Right atrium auricular region (tissue), 2 donors: ENCODE data around the gene NR3C2. TPM values are rescaled to one million over a fixed set of nuclear protein-coding genes. Genes with fewer than 3 reads are reported as not detected.

Source experiments
- DNase-seq: peaks from one replicate; pipeline ENCODE4 v3.0.0-alpha.2; 2019; ENCODE audit warnings: low spot score
- H3K27ac ChIP-seq, 2 donors: fragments of 200-600 bp; sonication (generic); 1 replicate in 1 of 2; 2 replicates in 1 of 2; pipeline ENCODE4 v1.5.1; 2016 to 2019
- H3K27me3 ChIP-seq, 2 donors: fragments of 200-600 bp; sonication (generic); one replicate each; pipeline versions ENCODE4 v1.5.1 to v1.6.0; 2017 to 2019
- H3K36me3 ChIP-seq: fragments of 200-600 bp; sonication (generic); one replicate; pipeline ENCODE4 v1.5.1; 2016
- H3K4me1 ChIP-seq, 2 donors: fragments of 200-600 bp; sonication (generic); one replicate each; pipeline versions ENCODE4 v1.5.1 to v1.6.0; 2017 to 2019
- H3K4me3 ChIP-seq, 2 donors: fragments of 200-600 bp; sonication (generic); 1 replicate in 1 of 2; 2 replicates in 1 of 2; pipeline ENCODE4 v1.5.1; 2017 to 2019; ENCODE audit warnings: mild to moderate bottlenecking in 1 of 2, moderate library complexity in 1 of 2
- H3K9me3 ChIP-seq, 2 donors: fragments of 200-600 bp; sonication (generic); one replicate each; pipeline ENCODE4 v1.5.1; 2019
- CTCF ChIP-seq, 2 donors: fragments of 200-600 bp; sonication (generic); IDR thresholded peaks; one replicate each; pipeline ENCODE4 v1.5.1; 2019; ENCODE audit warnings: antibody characterized with exemption in 2 of 2
- total RNA-seq, 2 donors: library from RNA; depleted of rRNA; stranded (reverse); fragments of >200 nt; gene quantifications; one replicate each; pipeline ENCODE4 v1.1.0, GENCODE V29; 2016

NR3C2 gene
- total RNA-seq, 2 donors from 2014 or later: 15.7 to 39.9 TPM

GRCh38 chr4:148296498-148296897, 145.7 kb downstream of the NR3C2 start:
- DNase-seq: no peak
- Histone ChIP-seq H3K27ac (no peak overlapping the region), H3K27me3 (no peaks in the 10 kb centered on the region), H3K4me1 (no peaks in the 10 kb centered on the region), H3K4me3 (no peak overlapping the region), H3K9me3 (no peaks in the 10 kb centered on the region), H3K36me3 (no peaks in the 10 kb centered on the region)
- no peak for TF ChIP-seq CTCF (IDR thresholded peaks at IDR 0.05)

GRCh38 chr4:148295642-148296041, 146.6 kb downstream of the NR3C2 start:
- no peak for TF ChIP-seq CTCF (IDR thresholded peaks at IDR 0.05)
- H3K4me1 ChIP-seq: no peaks in the 10 kb centered on the region
- H3K36me3 ChIP-seq: no peaks in the 10 kb centered on the region
- H3K4me3 ChIP-seq: no peak overlapping the region
- H3K9me3 ChIP-seq: no peaks in the 10 kb centered on the region
- DNase-seq: no peak
- no peaks in the 10 kb centered on the region for H3K27me3 ChIP-seq
- no peak overlapping the region for H3K27ac ChIP-seq

- H3K27ac ChIP-seq: no peak overlapping the region
- H3K9me3 ChIP-seq: no peaks in the 10 kb centered on the region
- no peak overlapping the region for H3K4me3 ChIP-seq
- H3K4me1 ChIP-seq: peaks cover 0 to 3% of the 10 kb centered on the region in 2 donors
- H3K36me3 ChIP-seq: no peaks in the 10 kb centered on the region
- H3K27me3 ChIP-seq: no peaks in the 10 kb centered on the region
- DNase-seq: no peak
- TF ChIP-seq CTCF (IDR thresholded peaks at IDR 0.05): no peak
Observed at GRCh38 chr4:148293571-148293970, 148.6 kb downstream of the NR3C2 start.

- H3K4me1 ChIP-seq: peaks cover 0 to 7% of the 10 kb centered on the region in 2 donors
- no peaks in the 10 kb centered on the region for H3K36me3 ChIP-seq
- no peaks in the 10 kb centered on the region for H3K27me3 ChIP-seq
- H3K4me3 ChIP-seq: no peak overlapping the region
- no peaks in the 10 kb centered on the region for H3K9me3 ChIP-seq
- TF ChIP-seq CTCF (IDR thresholded peaks at IDR 0.05): no peak
- no peak overlapping the region for H3K27ac ChIP-seq
- no peak for DNase-seq
Observed at GRCh38 chr4:148292686-148293085, 149.5 kb downstream of the NR3C2 start.

GRCh38 chr4:148289740-148290139, 152.5 kb downstream of the NR3C2 start:
- Histone ChIP-seq H3K27me3 (no peaks in the 10 kb centered on the region), H3K9me3 (no peaks in the 10 kb centered on the region), H3K4me3 (no peak overlapping the region), H3K36me3 (no peaks in the 10 kb centered on the region), H3K4me1 (peaks cover 0 to 30% of the 10 kb centered on the region in 2 donors), H3K27ac (peak overlapping the region in 1 of 2 donors; percentile 25)
- no peak for DNase-seq
- TF ChIP-seq CTCF (IDR thresholded peaks at IDR 0.05): no peak

GRCh38 chr4:148288448-148288847, 153.8 kb downstream of the NR3C2 start:
- Histone ChIP-seq H3K36me3 (no peaks in the 10 kb centered on the region), H3K4me3 (no peak overlapping the region), H3K27ac (peak overlapping the region in 1 of 2 donors; percentile 22), H3K4me1 (peaks cover 0 to 43% of the 10 kb centered on the region in 2 donors), H3K9me3 (no peaks in the 10 kb centered on the region), H3K27me3 (no peaks in the 10 kb centered on the region)
- TF ChIP-seq CTCF (IDR thresholded peaks at IDR 0.05): no peak
- no peak for DNase-seq
